Ishikawa (cell line): Measurements from ENCODE around the gene CUEDC2.

ENCODE experiments used
- CEBPB ChIP-seq: IDR thresholded peaks from 2 replicates; pipeline ENCODE4 v1.6.1; 2012
- CREB1 ChIP-seq: IDR thresholded peaks from 2 replicates; pipeline ENCODE4 v1.6.1; 2012; ENCODE audit warnings: low read depth
- EGR1 ChIP-seq: IDR thresholded peaks from 2 replicates; pipeline ENCODE4 v1.6.1; 2012
- EP300 ChIP-seq: IDR thresholded peaks from 2 replicates; pipeline ENCODE4 v1.6.1; 2012; ENCODE audit warnings: borderline replicate concordance
- FOXM1 ChIP-seq: IDR thresholded peaks from 2 replicates; pipeline ENCODE4 v1.6.1; 2012; ENCODE audit warnings: low read depth, borderline replicate concordance
- NFIC ChIP-seq: IDR thresholded peaks from 2 replicates; pipeline ENCODE4 v1.6.1; 2012
- RAD21 ChIP-seq: IDR thresholded peaks from 2 replicates; pipeline ENCODE4 v1.6.1; 2012; ENCODE audit warnings: low read depth
- TAF1 ChIP-seq: IDR thresholded peaks from 2 replicates; pipeline ENCODE4 v1.6.1; 2012; ENCODE audit warnings: low read depth, mild to moderate bottlenecking
- TCF12 ChIP-seq: IDR thresholded peaks from 2 replicates; pipeline ENCODE4 v1.6.1; 2012; ENCODE audit warnings: low read depth
- TEAD4 ChIP-seq: IDR thresholded peaks from 2 replicates; pipeline ENCODE4 v1.6.1; 2012
- YY1 ChIP-seq: IDR thresholded peaks from 2 replicates; pipeline ENCODE4 v1.6.1; 2012; ENCODE audit warnings: low read depth
- ZBTB7A ChIP-seq: IDR thresholded peaks from 2 replicates; pipeline ENCODE4 v1.6.1; 2012; ENCODE audit warnings: low read depth
- TF ChIP-seq, protein P1 (sequence below): IDR thresholded peaks from 2 replicates; pipeline ENCODE4 v1.6.1; 2012
- TF ChIP-seq, protein P2 (sequence below): IDR thresholded peaks from 2 replicates; pipeline ENCODE4 v1.6.1; 2012; ENCODE audit warnings: low read depth, mild to moderate bottlenecking
- TF ChIP-seq, protein P3 (sequence below): IDR thresholded peaks from 2 replicates; pipeline ENCODE4 v1.6.1; 2012

CUEDC2 gene

DNA sequence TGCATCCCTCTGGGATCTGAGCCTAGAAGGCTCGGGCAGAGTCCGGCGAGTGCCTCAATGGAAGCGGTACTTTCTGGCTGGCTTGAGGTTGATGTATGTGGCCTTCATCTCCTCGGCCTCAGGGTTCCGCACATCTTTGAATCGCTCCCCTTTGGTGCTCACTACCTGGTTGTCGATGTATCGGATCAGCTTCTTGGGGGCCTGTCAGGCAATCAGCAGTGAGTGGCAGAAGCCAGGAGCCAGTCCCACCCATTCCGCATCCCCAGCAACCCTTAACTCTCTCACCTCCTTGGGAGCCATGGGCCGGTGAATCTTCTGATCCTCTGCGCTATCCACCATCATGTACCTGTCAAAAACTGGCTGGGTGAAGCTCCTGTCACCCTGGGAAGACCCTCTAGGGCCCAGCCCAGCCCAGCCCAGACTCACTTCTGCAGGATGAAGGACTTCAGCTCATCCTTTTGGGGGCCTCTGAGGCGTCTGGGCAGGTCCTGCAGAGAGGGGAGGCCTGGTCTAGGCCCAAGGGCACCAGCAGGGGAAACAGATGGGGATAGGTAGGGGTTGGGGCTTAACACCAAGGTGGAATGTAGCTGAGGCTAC is 8.9 kb downstream of the CUEDC2 start:
- no peak for TF ChIP-seq CREB1

DNA sequence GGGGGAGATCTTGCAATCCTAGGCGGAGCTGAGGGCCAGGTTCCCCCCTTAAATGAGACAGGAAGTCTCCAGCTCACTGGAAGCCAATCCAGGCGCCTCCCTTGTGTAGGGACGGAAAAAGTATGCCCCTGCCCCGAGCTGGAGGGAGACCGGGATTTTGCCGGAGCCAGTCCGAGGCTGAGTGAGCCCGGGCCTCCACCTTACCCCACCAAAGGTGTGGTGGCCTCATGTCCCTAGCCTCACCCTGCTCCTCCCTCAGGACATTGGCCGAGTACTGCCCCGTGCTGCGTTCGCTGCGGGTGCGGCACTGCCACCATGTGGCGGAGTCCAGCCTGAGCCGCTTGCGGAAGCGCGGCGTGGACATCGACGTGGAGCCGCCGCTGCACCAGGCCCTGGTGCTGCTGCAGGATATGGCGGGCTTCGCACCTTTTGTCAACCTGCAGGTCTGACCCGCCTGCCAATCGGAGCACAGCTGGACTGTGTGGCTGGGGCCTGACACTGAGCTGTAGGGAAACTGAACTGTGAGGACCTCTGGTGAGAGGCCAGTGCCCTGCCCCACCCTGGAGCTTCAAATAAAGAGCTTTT is 9.7 kb downstream of the CUEDC2 start:
- TF ChIP-seq YY1, result 0 out of 2 replicates have a peak, but pooled peaks have one; percentile 43
- no peak for TF ChIP-seq FOXM1
- peak; percentile 48; the same call in 1 of the 2 replicates for TF ChIP-seq RAD21
- TF ChIP-seq, protein P1, sequence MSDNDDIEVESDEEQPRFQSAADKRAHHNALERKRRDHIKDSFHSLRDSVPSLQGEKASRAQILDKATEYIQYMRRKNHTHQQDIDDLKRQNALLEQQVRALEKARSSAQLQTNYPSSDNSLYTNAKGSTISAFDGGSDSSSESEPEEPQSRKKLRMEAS, result peak; percentile 86

DNA sequence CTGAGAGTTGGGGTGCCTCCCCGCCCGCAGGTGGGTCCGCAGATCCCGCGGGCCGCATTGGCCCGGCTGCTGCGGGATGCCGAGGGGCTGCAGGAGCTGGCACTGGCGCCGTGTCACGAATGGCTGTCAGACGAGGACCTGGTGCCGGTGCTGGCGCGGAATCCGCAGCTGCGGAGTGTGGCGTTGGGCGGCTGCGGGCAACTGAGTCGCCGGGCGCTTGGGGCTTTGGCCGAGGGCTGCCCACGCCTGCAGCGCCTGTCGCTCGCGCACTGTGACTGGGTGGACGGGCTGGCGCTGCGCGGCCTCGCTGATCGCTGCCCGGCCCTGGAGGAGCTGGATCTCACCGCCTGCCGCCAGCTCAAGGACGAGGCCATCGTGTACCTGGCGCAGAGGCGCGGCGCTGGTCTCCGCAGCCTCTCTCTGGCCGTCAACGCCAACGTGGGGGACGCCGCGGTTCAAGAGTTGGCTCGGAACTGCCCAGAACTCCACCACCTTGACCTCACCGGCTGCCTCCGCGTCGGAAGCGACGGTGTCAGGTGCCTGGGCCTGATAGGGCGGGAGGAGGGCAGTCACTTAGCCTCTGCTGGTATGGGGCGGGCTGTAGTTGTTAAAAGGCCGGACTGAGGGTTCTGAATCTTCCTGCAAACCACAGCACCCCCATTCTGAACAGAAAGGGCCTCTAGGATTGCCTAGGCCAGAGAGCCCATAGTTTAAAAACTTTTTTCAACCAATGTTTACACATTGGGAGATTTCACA is 10.4 kb downstream of the CUEDC2 start:
- TF ChIP-seq YY1 (peak; percentile 29; the same call in 1 of the 2 replicates), TCF12 (no peak), TEAD4 (0 out of 2 replicates have a peak, but pooled peaks have one; percentile 15), NFIC (peak; percentile 25; the same call in 1 of the 2 replicates), EGR1 (peak; percentile 42; the same call in 1 of the 2 replicates), ZBTB7A (no peak), CEBPB (no peak)
- TF ChIP-seq, protein P2, sequence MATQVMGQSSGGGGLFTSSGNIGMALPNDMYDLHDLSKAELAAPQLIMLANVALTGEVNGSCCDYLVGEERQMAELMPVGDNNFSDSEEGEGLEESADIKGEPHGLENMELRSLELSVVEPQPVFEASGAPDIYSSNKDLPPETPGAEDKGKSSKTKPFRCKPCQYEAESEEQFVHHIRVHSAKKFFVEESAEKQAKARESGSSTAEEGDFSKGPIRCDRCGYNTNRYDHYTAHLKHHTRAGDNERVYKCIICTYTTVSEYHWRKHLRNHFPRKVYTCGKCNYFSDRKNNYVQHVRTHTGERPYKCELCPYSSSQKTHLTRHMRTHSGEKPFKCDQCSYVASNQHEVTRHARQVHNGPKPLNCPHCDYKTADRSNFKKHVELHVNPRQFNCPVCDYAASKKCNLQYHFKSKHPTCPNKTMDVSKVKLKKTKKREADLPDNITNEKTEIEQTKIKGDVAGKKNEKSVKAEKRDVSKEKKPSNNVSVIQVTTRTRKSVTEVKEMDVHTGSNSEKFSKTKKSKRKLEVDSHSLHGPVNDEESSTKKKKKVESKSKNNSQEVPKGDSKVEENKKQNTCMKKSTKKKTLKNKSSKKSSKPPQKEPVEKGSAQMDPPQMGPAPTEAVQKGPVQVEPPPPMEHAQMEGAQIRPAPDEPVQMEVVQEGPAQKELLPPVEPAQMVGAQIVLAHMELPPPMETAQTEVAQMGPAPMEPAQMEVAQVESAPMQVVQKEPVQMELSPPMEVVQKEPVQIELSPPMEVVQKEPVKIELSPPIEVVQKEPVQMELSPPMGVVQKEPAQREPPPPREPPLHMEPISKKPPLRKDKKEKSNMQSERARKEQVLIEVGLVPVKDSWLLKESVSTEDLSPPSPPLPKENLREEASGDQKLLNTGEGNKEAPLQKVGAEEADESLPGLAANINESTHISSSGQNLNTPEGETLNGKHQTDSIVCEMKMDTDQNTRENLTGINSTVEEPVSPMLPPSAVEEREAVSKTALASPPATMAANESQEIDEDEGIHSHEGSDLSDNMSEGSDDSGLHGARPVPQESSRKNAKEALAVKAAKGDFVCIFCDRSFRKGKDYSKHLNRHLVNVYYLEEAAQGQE, result 0 out of 2 replicates have a peak, but pooled peaks have one; percentile 7
- TF ChIP-seq, protein P1, result peak; percentile 79
- TF ChIP-seq, protein P3, sequence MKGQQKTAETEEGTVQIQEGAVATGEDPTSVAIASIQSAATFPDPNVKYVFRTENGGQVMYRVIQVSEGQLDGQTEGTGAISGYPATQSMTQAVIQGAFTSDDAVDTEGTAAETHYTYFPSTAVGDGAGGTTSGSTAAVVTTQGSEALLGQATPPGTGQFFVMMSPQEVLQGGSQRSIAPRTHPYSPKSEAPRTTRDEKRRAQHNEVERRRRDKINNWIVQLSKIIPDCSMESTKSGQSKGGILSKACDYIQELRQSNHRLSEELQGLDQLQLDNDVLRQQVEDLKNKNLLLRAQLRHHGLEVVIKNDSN, result peak; percentile 67

DNA sequence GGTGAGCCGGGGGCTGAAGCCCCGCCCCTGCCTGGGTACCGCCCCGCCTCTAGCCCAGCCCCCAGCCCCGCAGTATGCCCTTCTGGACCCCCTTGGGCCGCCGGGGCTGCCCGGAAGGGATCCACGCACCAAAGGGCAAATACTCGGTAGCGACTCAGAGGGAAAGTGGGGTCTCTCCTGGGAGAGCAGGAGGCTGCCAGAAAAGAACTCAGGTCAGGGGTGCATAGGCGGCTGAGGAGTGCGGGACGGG is 10.9 kb downstream of the CUEDC2 start:
- TF ChIP-seq ZBTB7A, result peak; percentile 92
- TF ChIP-seq, protein P1, result no peak

DNA sequence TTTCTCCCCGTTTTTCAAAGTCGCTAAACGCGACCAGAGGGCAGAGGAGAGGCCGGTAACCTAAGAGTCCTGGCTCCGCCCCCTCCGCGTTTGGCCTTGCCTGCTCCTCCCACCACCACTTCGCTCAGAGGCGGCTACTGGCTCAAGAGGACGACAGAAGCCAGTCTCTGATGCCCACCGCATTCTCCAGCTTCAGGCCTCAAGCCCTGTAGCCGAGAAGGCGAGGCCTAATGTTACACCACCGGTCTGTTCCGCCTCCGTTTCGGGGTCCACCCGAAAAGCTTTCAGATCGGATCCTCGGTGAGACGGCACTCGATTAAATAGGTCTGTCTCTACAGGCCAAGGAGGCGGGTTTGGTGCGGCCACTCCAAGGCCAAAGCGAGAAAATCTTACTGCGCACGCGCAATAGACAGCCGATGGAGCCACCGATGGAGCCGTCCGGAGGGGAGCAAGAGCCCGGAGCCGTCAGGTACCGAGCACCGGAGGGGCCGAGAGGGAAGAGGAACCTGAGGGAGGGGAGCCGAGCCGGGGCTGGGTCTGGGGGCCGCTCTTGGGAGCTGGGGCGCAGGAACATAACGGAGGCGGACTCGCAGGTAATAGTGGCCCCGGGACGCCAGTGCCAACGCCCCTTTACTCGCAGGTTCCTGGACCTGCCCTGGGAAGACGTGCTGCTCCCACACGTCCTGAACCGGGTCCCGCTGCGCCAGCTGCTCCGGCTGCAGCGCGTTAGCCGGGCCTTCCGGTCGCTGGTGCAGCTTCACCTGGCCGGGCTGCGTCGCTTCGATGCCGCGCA is 11.5 kb downstream of the CUEDC2 start, which contains the start of gene FBXL15:
FBXL15 (plus strand) TSS at position 123 of the 793 bp plus-strand sequence; CDS start at position 417, 294 bp downstream.
- TF ChIP-seq, protein P3, result peak; percentile 35; the same call in 1 of the 2 replicates
- peak; percentile 76 for TF ChIP-seq YY1
- TF ChIP-seq, protein P2, result peak; percentile 1; the same call in 1 of the 2 replicates
- TF ChIP-seq TCF12, result peak; percentile 86
- 0 out of 2 replicates have a peak, but pooled peaks have one; percentile 34 for TF ChIP-seq FOXM1
- peak; percentile 49; the same call in 1 of the 2 replicates for TF ChIP-seq CREB1
- no peak; the same call in 1 of the 2 replicates for TF ChIP-seq TEAD4
- no peak for TF ChIP-seq EP300
- TF ChIP-seq RAD21, result 0 out of 2 replicates have a peak, but pooled peaks have one; percentile 2
- 0 out of 2 replicates have a peak, but pooled peaks have one; percentile 16 for TF ChIP-seq CEBPB
- peak; percentile 83; the same call in 1 of the 2 replicates for TF ChIP-seq TAF1
- peak; percentile 63; the same call in 1 of the 2 replicates for TF ChIP-seq ZBTB7A
- TF ChIP-seq EGR1, result peak; percentile 28; the same call in 1 of the 2 replicates
- peak; percentile 45; the same call in 1 of the 2 replicates for TF ChIP-seq NFIC
- TF ChIP-seq, protein P1, result peak; percentile 59; the same call in 1 of the 2 replicates
